GM12878 (cell line): ENCODE results near the gene SDK2.

ENCODE experiments used
- ATF7 ChIP-seq: fragments of 450-650 bp; IDR thresholded peaks from 2 replicates; pipeline ENCODE4 v1.6.1; 2016; ENCODE audit warnings: low read depth, mild to moderate bottlenecking
- CEBPB ChIP-seq, 2 experiments: fragments of 150-350 bp in 1 of 2; IDR thresholded peaks; 2 replicates each; pipeline ENCODE4 v1.6.1; 2012 to 2014; ENCODE audit warnings: low read depth in 2 of 2, low read length in 2 of 2, borderline replicate concordance in 1 of 2, inconsistent platforms in 1 of 2
- FOXM1 ChIP-seq: IDR thresholded peaks from 2 replicates; pipeline ENCODE4 v1.6.1; 2012; ENCODE audit warnings: low read depth, mild to moderate bottlenecking, inconsistent platforms, low read length, moderate library complexity
- HDAC2 ChIP-seq: fragments of 200-600 bp; sonication (generic); IDR thresholded peaks from 2 replicates; pipeline ENCODE4 v1.6.1; 2017
- IKZF1 ChIP-seq: fragments of 450-650 bp; conservative IDR thresholded peaks from 2 replicates; pipeline ENCODE4 v1.6.1; 2017; ENCODE audit warnings: antibody characterized with exemption, mild to moderate bottlenecking
- POLR2A ChIP-seq: IDR thresholded peaks from 2 replicates; pipeline ENCODE4 v1.6.1; 2011; ENCODE audit warnings: low read depth, mild to moderate bottlenecking, low read length
- RBBP5 ChIP-seq: fragments of 200-600 bp; sonication (generic); conservative IDR thresholded peaks from 2 replicates; pipeline ENCODE4 v1.6.1; 2016
- SIX5 ChIP-seq: IDR thresholded peaks from 2 replicates; pipeline ENCODE4 v1.6.1; 2011; ENCODE audit warnings: mild to moderate bottlenecking, low read depth, low read length, moderate library complexity; ENCODE audit not compliant: severe bottlenecking
- SP1 ChIP-seq: IDR thresholded peaks from one replicate; pipeline ENCODE4 v1.6.1; 2011; ENCODE audit warnings: low read depth, low read length
- TCF7 ChIP-seq: IDR thresholded peaks from 2 replicates; pipeline ENCODE4 v1.6.1; 2014; ENCODE audit warnings: antibody characterized with exemption, borderline replicate concordance
- TF ChIP-seq, protein P1 (sequence below), 3 experiments: IDR thresholded peaks in 2 of 3; conservative IDR thresholded peaks in 1 of 3; 2 replicates each; pipeline ENCODE4 v1.5.1; 2011; ENCODE audit warnings: low read depth in 3 of 3, low read length in 3 of 3, mild to moderate bottlenecking in 3 of 3, control low read depth in 2 of 3, moderate library complexity in 2 of 3, inconsistent platforms in 1 of 3, mixed read lengths in 1 of 3; ENCODE audit not compliant: control insufficient read depth in 2 of 3, insufficient read depth in 1 of 3; ENCODE audit errors: extremely low read depth in 1 of 3

- TF ChIP-seq IKZF1 (no peak), HDAC2 (no peak), POLR2A (no peak), ATF7 (no peak), SP1 (no peak), RBBP5 (no peak), SIX5 (no peak), CEBPB (IDR thresholded peaks at IDR 0.05; ENCODE audit: borderline replicate concordance in 1 of 2, low read depth in 2 of 2, low read length in 2 of 2) (no peak), TCF7 (no peak), FOXM1 (no peak)
- TF ChIP-seq, protein P1, sequence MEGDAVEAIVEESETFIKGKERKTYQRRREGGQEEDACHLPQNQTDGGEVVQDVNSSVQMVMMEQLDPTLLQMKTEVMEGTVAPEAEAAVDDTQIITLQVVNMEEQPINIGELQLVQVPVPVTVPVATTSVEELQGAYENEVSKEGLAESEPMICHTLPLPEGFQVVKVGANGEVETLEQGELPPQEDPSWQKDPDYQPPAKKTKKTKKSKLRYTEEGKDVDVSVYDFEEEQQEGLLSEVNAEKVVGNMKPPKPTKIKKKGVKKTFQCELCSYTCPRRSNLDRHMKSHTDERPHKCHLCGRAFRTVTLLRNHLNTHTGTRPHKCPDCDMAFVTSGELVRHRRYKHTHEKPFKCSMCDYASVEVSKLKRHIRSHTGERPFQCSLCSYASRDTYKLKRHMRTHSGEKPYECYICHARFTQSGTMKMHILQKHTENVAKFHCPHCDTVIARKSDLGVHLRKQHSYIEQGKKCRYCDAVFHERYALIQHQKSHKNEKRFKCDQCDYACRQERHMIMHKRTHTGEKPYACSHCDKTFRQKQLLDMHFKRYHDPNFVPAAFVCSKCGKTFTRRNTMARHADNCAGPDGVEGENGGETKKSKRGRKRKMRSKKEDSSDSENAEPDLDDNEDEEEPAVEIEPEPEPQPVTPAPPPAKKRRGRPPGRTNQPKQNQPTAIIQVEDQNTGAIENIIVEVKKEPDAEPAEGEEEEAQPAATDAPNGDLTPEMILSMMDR (IDR thresholded peaks at IDR 0.05 in 2 of 3, conservative IDR thresholded peaks at IDR 0.05 in 1 of 3; ENCODE audit: control insufficient read depth in 2 of 3, extremely low read depth in 1 of 3, insufficient read depth in 1 of 3, low read depth in 3 of 3, low read length in 3 of 3) = no peak
Measured at GRCh38 chr17:73584049-73584448, 60.2 kb downstream of the SDK2 start.
